ENCODE data around the gene INTS11. TPM values are rescaled to one million over a fixed set of nuclear protein-coding genes. Genes with fewer than 3 reads are reported as not detected.
A peak's percentile ranks its signal among the peaks of the same experiment; 100 is the strongest.

INTS11 gene
- total RNA-seq, 1 experiment from 2014 or later: 161 TPM

DNA sequence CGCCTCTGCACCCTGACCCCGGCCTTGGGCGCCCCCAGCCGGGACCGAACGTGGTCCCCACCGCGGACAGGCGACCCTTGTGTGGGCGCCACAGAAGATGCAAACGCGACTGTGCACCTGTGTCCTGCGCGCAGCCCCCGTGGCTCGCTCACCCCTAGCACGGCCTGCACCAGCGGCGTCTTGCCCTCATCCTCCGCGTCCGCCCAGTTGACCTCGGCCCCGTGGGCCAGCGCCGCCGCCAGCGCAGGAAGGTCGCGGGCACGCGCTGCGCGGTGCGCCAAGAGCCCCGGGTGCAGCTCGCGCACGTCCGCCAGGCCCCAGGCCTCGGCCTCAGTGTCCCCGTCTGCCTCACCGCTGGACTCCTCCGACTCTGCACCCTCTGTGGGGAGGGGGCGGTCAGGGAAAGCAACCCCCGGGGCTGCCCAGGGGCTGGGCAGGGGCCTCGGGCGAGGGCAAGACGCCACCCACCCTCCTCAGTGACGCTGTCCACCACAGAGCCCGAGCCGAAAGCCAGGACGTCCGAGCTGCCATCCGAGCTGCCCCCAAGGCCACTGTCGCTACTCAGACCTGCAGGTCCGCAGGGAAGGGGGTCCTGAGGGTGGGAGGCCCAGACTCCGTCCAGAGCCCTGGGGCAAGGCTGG is 30.1 kb downstream of the INTS11 start:
- no peaks in the 10 kb centered on the region for H3K9me3 ChIP-seq (ENCODE audit: control insufficient read depth in 1 of 2, insufficient read depth in 1 of 2, low read depth in 1 of 2, low read length in 2 of 2)
- H3K27me3 ChIP-seq (ENCODE audit: insufficient read depth, low read length): no peaks in the 10 kb centered on the region
- intact Hi-C loops (cut with micrococcal nuclease): no loop called here
- DNase-seq (ENCODE audit: low read depth, low spot score) (no peak), ATAC-seq (no peak)
- POLR2A ChIA-PET: interaction anchor here (0.6 kb wide), 1 partner anchor 220 kb away, joined by 3 read pairs; the partner anchor contains the start of gene RNF223
- RAD21 ChIA-PET (ENCODE audit: low non-redundant PET in 1 of 2, low total read pairs in 2 of 2, uncharacterized antibody in 2 of 2, unreplicated experiment in 2 of 2): no interaction called here
- H2AFZ ChIP-seq (ENCODE audit: low read depth, low read length, poor library complexity, severe bottlenecking): no peak overlapping the region
- H3K79me2 ChIP-seq (ENCODE audit: insufficient read depth, low read length): no peaks in the 10 kb centered on the region
- no peaks in the 10 kb centered on the region for H3K9me2 ChIP-seq (ENCODE audit: insufficient read depth)
- no peak overlapping the region for H3K9ac ChIP-seq (ENCODE audit: low read length)
- CTCF ChIA-PET: no interaction called here
- H3K4me3 ChIP-seq (replicated peaks in 1 of 2; ENCODE audit: low read depth in 1 of 2, low read length in 2 of 2): no peak overlapping the region
- peak overlapping the region; percentile 38; the same call in 1 of the 2 replicates for H3K27ac ChIP-seq (ENCODE audit: low read depth, low read length)
- BruUV-seq (replicated peaks): no TSS peak
- no peaks in the 10 kb centered on the region for H4K20me1 ChIP-seq (ENCODE audit: insufficient read depth)
- peaks cover 14 to 34% of the 10 kb centered on the region in 2 experiments for H3K4me1 ChIP-seq (ENCODE audit: control insufficient read depth in 1 of 2, insufficient read depth in 2 of 2, low read length in 2 of 2)
- TF ChIP-seq, protein P1, sequence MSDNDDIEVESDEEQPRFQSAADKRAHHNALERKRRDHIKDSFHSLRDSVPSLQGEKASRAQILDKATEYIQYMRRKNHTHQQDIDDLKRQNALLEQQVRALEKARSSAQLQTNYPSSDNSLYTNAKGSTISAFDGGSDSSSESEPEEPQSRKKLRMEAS (IDR thresholded peaks at IDR 0.05): no peak
- no peak for TF ChIP-seq YY1 (IDR thresholded peaks at IDR 0.05; ENCODE audit: extremely low read depth, insufficient replicate concordance, low read depth, low read length)
- TF ChIP-seq, protein P2, sequence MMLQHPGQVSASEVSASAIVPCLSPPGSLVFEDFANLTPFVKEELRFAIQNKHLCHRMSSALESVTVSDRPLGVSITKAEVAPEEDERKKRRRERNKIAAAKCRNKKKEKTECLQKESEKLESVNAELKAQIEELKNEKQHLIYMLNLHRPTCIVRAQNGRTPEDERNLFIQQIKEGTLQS (IDR thresholded peaks at IDR 0.05): no peak
- no peak for TF ChIP-seq FOSL1 (IDR thresholded peaks at IDR 0.05; ENCODE audit: low read depth)
- TF ChIP-seq SP1 (IDR thresholded peaks at IDR 0.05; ENCODE audit: low read depth): no peak
- TF ChIP-seq TCF7L2 (IDR thresholded peaks at IDR 0.05; ENCODE audit: borderline replicate concordance, extremely low read depth, insufficient read depth, insufficient read length): no peak
- no peak for TF ChIP-seq CEBPB (IDR thresholded peaks at IDR 0.05; ENCODE audit: low read depth)
- TF ChIP-seq ZNF274 (IDR thresholded peaks at IDR 0.05; ENCODE audit: low read depth, low read length): no peak
- TF ChIP-seq EZH2phosphoT487 (IDR thresholded peaks at IDR 0.05; ENCODE audit: borderline replicate concordance): no peak
- TF ChIP-seq ZFX (IDR thresholded peaks at IDR 0.05): no peak
- TF ChIP-seq, protein P3, sequence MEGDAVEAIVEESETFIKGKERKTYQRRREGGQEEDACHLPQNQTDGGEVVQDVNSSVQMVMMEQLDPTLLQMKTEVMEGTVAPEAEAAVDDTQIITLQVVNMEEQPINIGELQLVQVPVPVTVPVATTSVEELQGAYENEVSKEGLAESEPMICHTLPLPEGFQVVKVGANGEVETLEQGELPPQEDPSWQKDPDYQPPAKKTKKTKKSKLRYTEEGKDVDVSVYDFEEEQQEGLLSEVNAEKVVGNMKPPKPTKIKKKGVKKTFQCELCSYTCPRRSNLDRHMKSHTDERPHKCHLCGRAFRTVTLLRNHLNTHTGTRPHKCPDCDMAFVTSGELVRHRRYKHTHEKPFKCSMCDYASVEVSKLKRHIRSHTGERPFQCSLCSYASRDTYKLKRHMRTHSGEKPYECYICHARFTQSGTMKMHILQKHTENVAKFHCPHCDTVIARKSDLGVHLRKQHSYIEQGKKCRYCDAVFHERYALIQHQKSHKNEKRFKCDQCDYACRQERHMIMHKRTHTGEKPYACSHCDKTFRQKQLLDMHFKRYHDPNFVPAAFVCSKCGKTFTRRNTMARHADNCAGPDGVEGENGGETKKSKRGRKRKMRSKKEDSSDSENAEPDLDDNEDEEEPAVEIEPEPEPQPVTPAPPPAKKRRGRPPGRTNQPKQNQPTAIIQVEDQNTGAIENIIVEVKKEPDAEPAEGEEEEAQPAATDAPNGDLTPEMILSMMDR (IDR thresholded peaks at IDR 0.05 in 2 of 3, conservative IDR thresholded peaks at IDR 0.05 in 1 of 3; ENCODE audit: borderline replicate concordance in 1 of 3, insufficient read depth in 1 of 3, low read depth in 2 of 3, low read length in 2 of 3): no peak
- no peak for TF ChIP-seq JUND (IDR thresholded peaks at IDR 0.05)
- no peak for TF ChIP-seq SRF (IDR thresholded peaks at IDR 0.05; ENCODE audit: low read depth)
- TF ChIP-seq EZH2 (IDR thresholded peaks at IDR 0.05): no peak
- no peak for TF ChIP-seq POLR2AphosphoS5 (IDR thresholded peaks at IDR 0.05; ENCODE audit: low read depth, low read length)
- TF ChIP-seq EGR1 (IDR thresholded peaks at IDR 0.05; ENCODE audit: low read depth): no peak
- H3K4me2 ChIP-seq (ENCODE audit: low read length): no peak overlapping the region; the same call in 1 of the 2 replicates
- H3K36me3 ChIP-seq (ENCODE audit: control insufficient read depth in 1 of 2, insufficient read depth in 2 of 2, low read length in 2 of 2): no peaks in the 10 kb centered on the region

Measured in HCT116 (cell line).